GM21423 (cell line): Measurements from ENCODE around the gene VPS52.

Source experiments
- ATAC-seq: cut with Tn5 transposase; IDR thresholded peaks from one replicate; pipeline ENCODE4 v1.9.1; 2021; ENCODE audit warnings: mild to moderate bottlenecking, moderate library complexity; ENCODE audit not compliant: unreplicated experiment

Gene VPS52

GRCh38 chr6:33212857-33213165 is 58.9 kb downstream of the VPS52 start:
- ATAC-seq = no peak

- no peak for ATAC-seq
Measured at GRCh38 chr6:33211666-33212422, 59.8 kb downstream of the VPS52 start.

DNA sequence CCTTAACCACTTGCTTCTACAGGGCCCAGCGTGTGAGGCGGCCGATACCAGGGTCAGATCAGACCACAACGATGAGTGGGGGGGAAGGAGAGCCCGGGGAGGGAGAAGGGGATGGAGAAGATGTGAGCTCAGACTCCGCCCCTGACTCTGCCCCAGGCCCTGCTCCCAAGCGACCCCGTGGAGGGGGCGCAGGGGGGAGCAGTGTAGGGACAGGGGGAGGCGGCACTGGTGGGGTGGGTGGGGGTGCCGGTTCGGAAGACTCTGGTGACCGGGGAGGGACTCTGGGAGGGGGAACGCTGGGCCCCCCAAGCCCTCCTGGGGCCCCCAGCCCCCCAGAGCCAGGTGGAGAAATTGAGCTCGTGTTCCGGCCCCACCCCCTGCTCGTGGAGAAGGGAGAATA is 60.5 kb downstream of the VPS52 start:
- ATAC-seq = no peak

DNA sequence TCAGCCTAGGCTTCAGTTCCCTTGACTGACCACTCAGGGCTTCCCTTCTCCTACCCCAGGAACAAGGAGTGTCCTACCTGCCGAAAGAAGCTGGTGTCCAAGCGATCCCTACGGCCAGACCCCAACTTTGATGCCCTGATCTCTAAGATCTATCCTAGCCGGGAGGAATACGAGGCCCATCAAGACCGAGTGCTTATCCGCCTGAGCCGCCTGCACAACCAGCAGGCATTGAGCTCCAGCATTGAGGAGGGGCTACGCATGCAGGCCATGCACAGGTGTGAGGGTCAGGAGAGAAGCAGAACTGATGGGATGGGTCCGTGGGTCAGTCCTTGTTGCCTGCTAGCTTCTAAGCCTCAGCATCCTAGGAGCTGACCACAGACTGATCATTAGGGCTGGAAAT is 61.8 kb downstream of the VPS52 start:
- ATAC-seq = no peak

DNA sequence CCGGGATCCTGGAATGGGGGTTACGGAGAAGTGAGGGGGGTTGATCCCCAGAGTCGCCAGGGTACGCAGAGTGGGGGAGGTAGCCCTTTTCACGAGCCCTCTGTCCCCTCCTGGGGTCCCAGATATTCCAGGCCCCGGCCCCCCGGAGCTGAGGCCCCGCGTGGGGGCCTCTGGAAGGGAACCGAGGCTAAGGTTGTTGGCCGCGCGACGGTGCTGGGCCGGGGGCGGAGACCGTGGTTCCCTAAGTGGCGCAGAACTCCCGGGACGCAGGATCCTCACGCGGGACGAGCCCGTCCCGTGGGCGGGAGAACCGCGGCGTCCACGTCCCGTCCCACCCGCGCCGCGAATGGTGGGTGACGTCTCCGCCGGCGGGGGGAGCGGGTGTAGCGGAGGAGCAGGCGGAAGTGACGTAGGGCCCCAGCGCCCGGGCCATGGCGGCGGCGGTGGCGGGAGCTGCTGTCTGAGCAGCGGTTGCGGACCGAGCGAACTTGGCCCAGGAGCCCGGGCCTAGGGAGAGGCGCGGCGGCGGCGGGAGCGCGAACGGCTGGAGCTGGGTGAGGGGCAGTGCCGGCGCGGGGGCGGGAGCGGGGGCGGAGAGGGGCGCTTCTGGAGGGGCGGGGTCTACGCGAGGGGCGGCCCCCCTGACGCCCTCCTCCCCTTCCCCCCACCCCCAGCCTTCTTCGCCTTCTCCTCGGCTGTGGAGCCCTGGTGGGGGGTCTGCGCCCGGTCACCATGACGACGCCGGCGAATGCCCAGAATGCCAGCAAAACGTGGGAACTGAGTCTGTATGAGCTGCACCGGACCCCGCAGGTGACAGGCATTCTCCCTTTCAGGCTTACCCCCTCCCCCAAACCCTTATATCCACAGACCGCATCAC is 63.3 kb downstream of the VPS52 start, which contains the start of gene RING1:
Gene RING1 (plus strand): TSS at position 410 of the 877 bp plus-strand sequence. CDS start 323 bp downstream, at position 733.
- ATAC-seq = peak; percentile 34

- no peak for ATAC-seq
Measured at GRCh38 chr6:33207552-33208090, 64.1 kb downstream of the VPS52 start.

GRCh38 chr6:33206864-33207551 is 64.7 kb downstream of the VPS52 start:
- ATAC-seq = no peak

GRCh38 chr6:33206027-33206863 is 65.4 kb downstream of the VPS52 start:
- ATAC-seq = no peak

GRCh38 chr6:33205191-33206026 is 66.3 kb downstream of the VPS52 start:
- no peak for ATAC-seq

GRCh38 chr6:33204415-33205190 is 67.1 kb downstream of the VPS52 start, which contains the start of gene HSD17B8:
Gene HSD17B8, plus strand, starts transcription at chr6:33204655. Its CDS starts 14 bp downstream, at chr6:33204669.
- peak; percentile 41 for ATAC-seq

- ATAC-seq = no peak
Measured at GRCh38 chr6:33204165-33204414, 67.6 kb downstream of the VPS52 start.

DNA sequence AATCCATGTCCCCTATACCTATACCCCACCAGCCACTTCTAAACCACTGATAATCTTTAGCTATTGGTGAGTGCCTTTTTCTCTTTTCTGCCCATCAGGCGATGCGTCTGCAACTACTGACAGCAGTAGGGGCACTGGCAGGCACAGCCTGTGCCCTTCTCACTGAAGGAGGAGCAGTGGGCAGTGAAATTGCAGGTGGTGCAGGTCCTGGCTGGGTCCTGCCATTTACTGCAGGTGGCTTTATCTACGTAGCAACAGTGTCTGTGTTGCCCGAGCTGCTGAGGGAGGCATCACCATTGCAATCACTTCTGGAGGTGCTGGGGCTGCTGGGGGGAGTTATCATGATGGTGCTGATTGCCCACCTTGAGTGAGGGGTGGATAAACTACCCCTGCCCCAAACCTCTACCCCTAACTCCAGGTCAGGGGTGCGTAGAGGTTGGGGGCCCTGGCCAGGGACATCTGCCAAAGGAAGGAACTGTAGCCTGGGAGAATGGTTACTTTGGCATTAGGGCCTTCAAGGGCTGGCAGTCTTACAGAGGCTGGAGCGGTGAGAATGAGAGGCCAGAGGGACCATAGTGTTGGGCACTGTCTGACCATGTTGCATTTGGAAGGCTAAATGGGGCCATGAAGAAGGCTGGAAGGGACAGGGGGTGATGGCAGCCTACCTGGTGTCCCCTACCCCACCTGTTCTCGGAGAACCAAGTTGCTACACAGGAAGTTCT is 68.1 kb downstream of the VPS52 start:
- no peak for ATAC-seq

DNA sequence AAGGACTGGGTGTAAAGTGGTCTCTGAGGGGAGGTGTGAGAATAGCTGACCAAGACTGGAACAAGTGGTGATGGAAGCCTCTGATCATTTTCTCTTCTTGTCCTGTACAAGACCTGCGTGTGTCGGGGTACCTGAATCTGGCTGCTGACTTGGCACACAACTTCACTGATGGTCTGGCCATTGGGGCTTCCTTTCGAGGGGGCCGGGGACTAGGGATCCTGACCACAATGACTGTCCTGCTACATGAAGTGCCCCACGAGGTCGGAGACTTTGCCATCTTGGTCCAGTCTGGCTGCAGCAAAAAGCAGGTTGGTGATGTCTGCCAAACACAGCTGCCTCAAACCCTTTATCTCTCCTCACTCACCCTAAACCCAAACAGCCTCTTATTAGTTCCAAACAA is 68.9 kb downstream of the VPS52 start:
- no peak for ATAC-seq

DNA sequence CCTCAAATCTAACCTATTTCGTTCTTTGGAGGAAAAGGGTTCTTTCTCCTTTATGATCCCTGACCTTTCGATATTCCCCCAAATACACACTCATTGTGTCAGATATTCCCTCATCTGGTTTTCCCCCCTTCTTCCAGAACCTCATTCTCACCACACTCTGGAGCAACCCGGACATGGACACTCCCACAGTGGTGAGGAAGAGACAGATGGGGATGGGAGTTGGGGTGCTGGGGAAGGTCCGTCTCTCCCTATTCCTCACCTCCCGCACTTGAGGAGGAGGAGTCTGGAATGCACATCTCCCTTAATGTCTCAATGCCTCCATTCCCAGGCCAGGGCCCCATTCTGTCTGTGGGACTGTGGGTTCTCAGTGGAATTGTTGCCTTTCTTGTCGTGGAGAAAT is 69.7 kb downstream of the VPS52 start:
- no peak for ATAC-seq

DNA sequence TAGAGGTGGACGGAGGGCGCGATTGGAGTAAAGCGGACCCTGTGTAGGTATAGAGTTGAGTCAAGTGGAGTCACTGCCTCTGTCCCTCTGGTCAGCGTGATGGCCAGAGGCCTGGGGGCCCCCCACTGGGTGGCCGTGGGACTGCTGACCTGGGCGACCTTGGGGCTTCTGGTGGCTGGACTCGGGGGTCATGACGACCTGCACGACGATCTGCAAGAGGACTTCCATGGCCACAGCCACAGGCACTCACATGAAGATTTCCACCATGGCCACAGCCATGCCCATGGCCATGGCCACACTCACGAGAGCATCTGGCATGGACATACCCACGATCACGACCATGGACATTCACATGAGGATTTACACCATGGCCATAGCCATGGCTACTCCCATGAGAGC is 70.5 kb downstream of the VPS52 start:
- peak; percentile 2 for ATAC-seq
